Tibial nerve (tissue), 4 donors: ENCODE measurements around the gene PPP2R2C. TPM values are rescaled to one million over a fixed set of nuclear protein-coding genes. Genes with fewer than 3 reads are reported as not detected.

Source experiments
- DNase-seq, 2 donors: peaks; one replicate each; pipeline ENCODE4 v3.0.0-alpha.2; 2019; ENCODE audit warnings: low spot score in 2 of 2
- H3K27ac ChIP-seq, 4 donors: fragments of 200-600 bp; sonication (generic) in 3 of 4; one replicate each; pipeline ENCODE4 v1.5.1; 2017 to 2019; ENCODE audit warnings: mild to moderate bottlenecking in 1 of 4
- H3K27me3 ChIP-seq, 2 donors: fragments of 200-600 bp; sonication (generic) in 1 of 2; one replicate each; pipeline versions ENCODE4 v1.5.1 to v1.6.0; 2017 to 2019
- H3K36me3 ChIP-seq, 3 donors: fragments of 200-600 bp; sonication (generic); one replicate each; pipeline ENCODE4 v1.5.1; 2018 to 2019
- H3K4me1 ChIP-seq, 4 donors: fragments of 200-600 bp; sonication (generic) in 3 of 4; one replicate each; pipeline ENCODE4 v1.5.1; 2017 to 2019
- H3K4me3 ChIP-seq, 4 donors: fragments of 200-600 bp; sonication (generic) in 3 of 4; one replicate each; pipeline ENCODE4 v1.5.1; 2017 to 2019; ENCODE audit warnings: mild to moderate bottlenecking in 1 of 4, moderate library complexity in 1 of 4
- H3K9me3 ChIP-seq, 4 donors: fragments of 200-600 bp; sonication (generic) in 3 of 4; one replicate each; pipeline ENCODE4 v1.5.1; 2017 to 2019
- CTCF ChIP-seq, 5 experiments: fragments of 200-600 bp in 3 of 5; fragments of 450-650 bp in 2 of 5; sonication (generic) in 3 of 5; IDR thresholded peaks; one replicate each; pipeline ENCODE4 v1.5.1; 2016 to 2019; ENCODE audit warnings: antibody characterized with exemption in 5 of 5, mild to moderate bottlenecking in 3 of 5, moderate library complexity in 2 of 5
- EP300 ChIP-seq, 2 donors: sonication (generic); formaldehyde crosslinking; IDR thresholded peaks; one replicate each; pipeline ENCODE4 v1.6.1; 2017; ENCODE audit warnings: antibody characterized with exemption in 2 of 2, mild to moderate bottlenecking in 1 of 2
- POLR2A ChIP-seq, 2 donors: fragments of 450-650 bp; IDR thresholded peaks; one replicate each; pipeline ENCODE4 v1.6.1; 2017; ENCODE audit warnings: antibody characterized with exemption in 2 of 2, mild to moderate bottlenecking in 2 of 2, moderate library complexity in 2 of 2
- WGBS, 2 donors: methylation state at CpG; one replicate each; pipeline ENCODE4 v1.1.5; 2018; 5-methylcytosine and 5-hydroxymethylcytosine counted together
- total RNA-seq, 4 donors: library from RNA; depleted of rRNA; stranded (reverse); fragments of >200 nt; gene quantifications; one replicate each; pipeline ENCODE4 v1.1.0, GENCODE V29; 2016

The PPP2R2C gene
- total RNA-seq, 4 donors from 2014 or later, result under 0.01 to 0.66 (median 0.42) TPM; not detected in 1

GRCh38 chr4:6327220-6327917 is 145.0 kb downstream of the PPP2R2C start:
- Histone ChIP-seq H3K27me3 (peaks cover 0 to 12% of the 10 kb centered on the region in 2 donors), H3K9me3 (peaks cover 0 to 7% (median 0%) of the 10 kb centered on the region in 4 donors), H3K27ac (no peak overlapping the region), H3K4me1 (peaks cover 0 to 8% (median 0%) of the 10 kb centered on the region in 4 donors), H3K36me3 (no peaks in the 10 kb centered on the region), H3K4me3 (no peak overlapping the region)
- peak; percentile 49 to 74 for DNase-seq
- TF ChIP-seq CTCF (IDR thresholded peaks at IDR 0.05) (peak; percentile 78 to 98 (median 93)), POLR2A (IDR thresholded peaks at IDR 0.05) (no peak), EP300 (IDR thresholded peaks at IDR 0.05) (no peak)
- WGBS, 2 donors, result 15 to 23% methylated on average over 10 to 20 of the region's 21 CpGs

GRCh38 chr4:6326312-6327060 is 145.9 kb downstream of the PPP2R2C start:
- WGBS, 2 donors, result 87 to 92% methylated on average over 19 to 27 of the region's 28 CpGs
- no peak overlapping the region for H3K27ac ChIP-seq

GRCh38 chr4:6325788-6326290 is 146.6 kb downstream of the PPP2R2C start:
- H3K27ac ChIP-seq, result no peak overlapping the region
- H3K36me3 ChIP-seq, result no peaks in the 10 kb centered on the region
- DNase-seq, result no peak
- peaks cover 0 to 12% of the 10 kb centered on the region in 2 donors for H3K27me3 ChIP-seq
- no peaks in the 10 kb centered on the region for H3K9me3 ChIP-seq
- no peak for TF ChIP-seq POLR2A (IDR thresholded peaks at IDR 0.05)
- no peak for TF ChIP-seq EP300 (IDR thresholded peaks at IDR 0.05)
- TF ChIP-seq CTCF (IDR thresholded peaks at IDR 0.05), result no peak
- H3K4me3 ChIP-seq, result no peak overlapping the region
- 83 to 89% methylated on average over 12 to 14 of the region's 14 CpGs for WGBS, 2 donors
- peaks cover 0 to 8% (median 0%) of the 10 kb centered on the region in 4 donors for H3K4me1 ChIP-seq

More at GRCh38 chr4:6326312-6327060, 145.9 kb downstream of the PPP2R2C start:
- TF ChIP-seq CTCF (IDR thresholded peaks at IDR 0.05), result no peak
- no peak for TF ChIP-seq POLR2A (IDR thresholded peaks at IDR 0.05)
- no peak for TF ChIP-seq EP300 (IDR thresholded peaks at IDR 0.05)
- DNase-seq, result no peak
- Histone ChIP-seq H3K36me3 (no peaks in the 10 kb centered on the region), H3K27me3 (peaks cover 0 to 12% of the 10 kb centered on the region in 2 donors), H3K4me3 (no peak overlapping the region), H3K9me3 (peaks cover 0 to 1% (median 0%) of the 10 kb centered on the region in 4 donors), H3K4me1 (peaks cover 0 to 8% (median 0%) of the 10 kb centered on the region in 4 donors)

- DNase-seq, result peak in 1 of 2 donors; percentile 14
These were observed 147.2 kb downstream of the PPP2R2C start for GRCh38 chr4:6324999-6325787.

More at GRCh38 chr4:6324999-6325787, 147.2 kb downstream of the PPP2R2C start:
- H3K27ac ChIP-seq, result no peak overlapping the region
- peaks cover 0 to 3% (median 0%) of the 10 kb centered on the region in 4 donors for H3K9me3 ChIP-seq
- no peak for TF ChIP-seq CTCF (IDR thresholded peaks at IDR 0.05)
- TF ChIP-seq POLR2A (IDR thresholded peaks at IDR 0.05), result no peak
- TF ChIP-seq EP300 (IDR thresholded peaks at IDR 0.05), result no peak
- peaks cover 0 to 8% (median 0%) of the 10 kb centered on the region in 4 donors for H3K4me1 ChIP-seq
- no peaks in the 10 kb centered on the region for H3K36me3 ChIP-seq
- WGBS, 2 donors, result 40 to 51% methylated on average over 22 of the region's 22 CpGs
- H3K27me3 ChIP-seq, result peaks cover 0 to 12% of the 10 kb centered on the region in 2 donors
- no peak overlapping the region for H3K4me3 ChIP-seq
